OCI-LY1 (cell line): ENCODE results near the gene PRKCE.

Experiments used
- EZH2 ChIP-seq: fragments of 200-600 bp; sonication (generic), shearing (Covaris generic); IDR thresholded peaks from 2 replicates; pipeline ENCODE4 v1.8.0; 2017; ENCODE audit warnings: borderline replicate concordance, mixed run types, mild to moderate bottlenecking, antibody characterized with exemption, low read length, moderate library complexity, mixed read lengths
- TF ChIP-seq, protein P1 (sequence below): fragments of 200-600 bp; sonication (generic), shearing (Covaris generic); IDR thresholded peaks from 2 replicates; pipeline ENCODE4 v1.5.1; 2017; ENCODE audit warnings: mild to moderate bottlenecking, antibody characterized with exemption, low read length, moderate library complexity, mixed read lengths

DNA sequence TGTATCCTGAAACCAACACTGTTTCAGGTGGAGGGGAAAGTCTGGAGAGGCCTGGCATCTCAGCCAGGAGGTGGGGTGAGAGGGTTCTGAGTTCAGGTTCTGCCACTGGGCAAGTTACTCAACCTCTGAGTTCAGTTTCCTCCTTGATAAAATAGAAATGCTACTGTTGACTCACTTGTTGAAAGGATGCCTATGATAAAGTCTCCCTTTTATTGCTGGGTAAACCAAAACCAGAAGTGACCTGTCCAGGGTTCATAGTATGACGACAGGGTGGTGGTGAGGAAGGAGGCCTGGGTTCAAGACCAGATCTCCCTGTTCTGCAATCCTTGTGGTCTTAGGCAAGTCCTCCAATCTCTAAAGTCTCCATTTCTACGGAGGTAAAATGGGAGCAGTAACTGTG is 232.7 kb downstream of the PRKCE start:
- TF ChIP-seq, protein P1, sequence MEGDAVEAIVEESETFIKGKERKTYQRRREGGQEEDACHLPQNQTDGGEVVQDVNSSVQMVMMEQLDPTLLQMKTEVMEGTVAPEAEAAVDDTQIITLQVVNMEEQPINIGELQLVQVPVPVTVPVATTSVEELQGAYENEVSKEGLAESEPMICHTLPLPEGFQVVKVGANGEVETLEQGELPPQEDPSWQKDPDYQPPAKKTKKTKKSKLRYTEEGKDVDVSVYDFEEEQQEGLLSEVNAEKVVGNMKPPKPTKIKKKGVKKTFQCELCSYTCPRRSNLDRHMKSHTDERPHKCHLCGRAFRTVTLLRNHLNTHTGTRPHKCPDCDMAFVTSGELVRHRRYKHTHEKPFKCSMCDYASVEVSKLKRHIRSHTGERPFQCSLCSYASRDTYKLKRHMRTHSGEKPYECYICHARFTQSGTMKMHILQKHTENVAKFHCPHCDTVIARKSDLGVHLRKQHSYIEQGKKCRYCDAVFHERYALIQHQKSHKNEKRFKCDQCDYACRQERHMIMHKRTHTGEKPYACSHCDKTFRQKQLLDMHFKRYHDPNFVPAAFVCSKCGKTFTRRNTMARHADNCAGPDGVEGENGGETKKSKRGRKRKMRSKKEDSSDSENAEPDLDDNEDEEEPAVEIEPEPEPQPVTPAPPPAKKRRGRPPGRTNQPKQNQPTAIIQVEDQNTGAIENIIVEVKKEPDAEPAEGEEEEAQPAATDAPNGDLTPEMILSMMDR = no peak
- TF ChIP-seq EZH2 = no peak
